GOT3 (cell line): ENCODE data around the gene FHIT.
"Not testable (repeated sequence)": the region's sequence is repeated elsewhere in the genome, so short reads cannot be mapped to it uniquely, and the experiment has no call there.

Experiments
- DNase-seq: peaks from one replicate; lab custom pipeline; 2025; ENCODE audit warnings: mixed read lengths; lab: John Stamatoyannopoulos, UW

Gene FHIT

GRCh38 chr3:61111825-61112224 is 139.4 kb downstream of the FHIT start:
- no peak for DNase-seq

- no peak for DNase-seq
Observed at GRCh38 chr3:61110576-61110975, 140.7 kb downstream of the FHIT start.

- no peak for DNase-seq
Observed at GRCh38 chr3:61108247-61109019, 142.8 kb downstream of the FHIT start.

- DNase-seq, result no peak
Observed at GRCh38 chr3:61094608-61095007, 156.6 kb downstream of the FHIT start.

DNA sequence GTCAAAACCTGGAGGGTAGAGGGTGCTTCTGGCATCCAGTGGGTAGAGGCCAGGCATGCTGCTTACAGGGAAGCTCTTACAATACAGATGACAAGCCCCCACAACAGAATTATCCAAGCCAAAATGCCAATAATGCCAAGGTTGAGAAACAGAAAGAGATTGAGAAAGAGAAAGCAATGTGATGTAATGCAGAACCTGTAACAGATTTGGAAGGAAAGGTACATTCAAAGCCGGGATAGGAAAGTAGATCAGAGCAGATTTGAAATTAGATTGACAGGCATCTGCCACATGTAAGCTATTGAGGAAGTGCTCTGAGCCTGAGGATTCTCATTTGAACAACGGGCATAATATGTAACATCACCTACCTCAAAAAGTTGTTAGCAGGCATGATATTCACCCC is 157.9 kb downstream of the FHIT start:
- DNase-seq, result no peak

- DNase-seq, result no peak
Observed at GRCh38 chr3:61092870-61093269, 158.4 kb downstream of the FHIT start.

DNA sequence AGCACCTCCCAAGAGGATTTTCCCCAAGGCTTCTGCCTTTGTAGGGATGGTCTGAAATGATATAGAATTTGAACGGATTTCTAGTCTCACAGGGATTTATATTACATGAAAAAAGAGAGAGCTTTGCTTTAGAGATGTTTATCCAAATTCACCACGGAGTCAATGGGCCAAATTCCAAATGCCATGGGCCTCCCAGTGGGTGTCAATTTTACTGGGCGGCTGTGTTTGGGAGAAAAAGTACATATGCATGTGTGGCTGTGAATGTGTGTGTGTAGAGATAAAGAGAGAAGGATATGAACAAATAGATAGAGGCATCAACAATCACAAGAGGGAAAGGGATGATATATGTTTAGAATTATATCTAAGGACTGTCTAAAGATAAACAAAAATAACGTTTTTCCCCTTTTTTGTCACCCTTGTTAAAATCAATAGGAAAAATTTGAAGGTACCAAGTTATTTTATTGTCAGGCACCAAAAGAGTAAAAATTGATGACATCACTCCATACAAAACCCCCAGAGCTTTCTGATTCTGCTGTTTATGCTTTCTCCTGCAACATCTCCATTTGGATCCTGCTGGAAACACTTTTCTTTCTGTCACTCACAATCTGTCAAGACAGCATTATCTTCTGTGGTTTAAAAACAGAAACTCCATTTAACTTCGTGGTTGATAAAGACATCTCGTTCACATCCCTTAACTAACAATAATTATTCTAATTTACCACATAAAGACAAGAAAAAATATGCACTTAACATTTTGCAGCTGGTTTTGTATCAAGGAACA is 160.7 kb downstream of the FHIT start:
- DNase-seq, result no peak

DNA sequence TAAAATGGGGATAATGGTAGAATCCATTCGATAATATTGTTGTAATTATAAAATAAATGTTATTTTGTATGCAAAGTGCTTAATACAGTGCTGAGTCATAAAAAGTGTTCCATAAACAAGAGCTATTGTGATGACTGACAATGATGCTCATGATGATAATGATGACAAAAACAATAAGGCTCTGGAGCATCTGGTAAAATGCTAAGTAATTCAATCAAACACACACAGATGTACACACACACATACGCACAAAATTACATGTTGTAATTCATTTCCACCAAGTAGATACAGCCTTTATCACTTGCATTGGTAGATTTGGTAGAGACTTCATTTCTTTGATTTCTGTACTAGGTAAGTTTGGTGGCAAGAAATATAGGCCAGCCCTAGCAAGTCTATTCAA is 163.8 kb downstream of the FHIT start:
- no peak for DNase-seq

GRCh38 chr3:61081554-61081953 is 169.7 kb downstream of the FHIT start:
- DNase-seq, result no peak

DNA sequence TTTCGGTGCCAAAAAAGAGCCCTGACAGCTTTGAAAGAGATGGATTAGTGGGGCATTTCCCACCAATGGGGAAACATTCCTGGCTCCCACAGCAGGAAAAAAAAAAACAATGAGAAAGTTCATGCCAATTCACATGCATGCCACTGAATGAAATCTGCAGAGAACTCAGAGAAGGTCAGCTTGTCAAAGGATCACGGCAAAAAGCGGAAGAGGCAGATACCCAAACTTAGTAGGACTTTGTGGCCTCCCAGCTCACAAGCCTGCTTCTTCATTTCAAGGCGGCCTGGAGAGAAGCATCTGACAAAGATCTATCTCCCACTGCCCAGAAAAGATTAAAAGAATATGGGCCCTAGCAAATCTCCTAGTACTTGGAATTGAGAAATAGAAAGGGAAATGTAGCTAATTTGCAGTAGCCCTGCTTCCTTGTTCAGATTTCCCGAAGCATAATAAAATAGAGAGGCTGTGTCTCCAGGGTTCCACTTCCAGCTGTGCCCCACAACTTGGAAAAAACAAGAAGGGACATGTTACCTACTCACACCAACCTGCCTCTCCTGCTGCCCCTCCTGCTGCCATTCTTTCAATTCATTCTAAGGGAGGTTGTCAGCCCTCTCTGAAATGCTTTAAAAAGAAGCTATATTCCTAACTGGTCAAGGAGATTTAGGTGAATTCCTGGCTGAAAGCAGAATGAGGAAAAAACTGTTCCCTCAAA is 170.4 kb downstream of the FHIT start:
- DNase-seq, result no peak

DNA sequence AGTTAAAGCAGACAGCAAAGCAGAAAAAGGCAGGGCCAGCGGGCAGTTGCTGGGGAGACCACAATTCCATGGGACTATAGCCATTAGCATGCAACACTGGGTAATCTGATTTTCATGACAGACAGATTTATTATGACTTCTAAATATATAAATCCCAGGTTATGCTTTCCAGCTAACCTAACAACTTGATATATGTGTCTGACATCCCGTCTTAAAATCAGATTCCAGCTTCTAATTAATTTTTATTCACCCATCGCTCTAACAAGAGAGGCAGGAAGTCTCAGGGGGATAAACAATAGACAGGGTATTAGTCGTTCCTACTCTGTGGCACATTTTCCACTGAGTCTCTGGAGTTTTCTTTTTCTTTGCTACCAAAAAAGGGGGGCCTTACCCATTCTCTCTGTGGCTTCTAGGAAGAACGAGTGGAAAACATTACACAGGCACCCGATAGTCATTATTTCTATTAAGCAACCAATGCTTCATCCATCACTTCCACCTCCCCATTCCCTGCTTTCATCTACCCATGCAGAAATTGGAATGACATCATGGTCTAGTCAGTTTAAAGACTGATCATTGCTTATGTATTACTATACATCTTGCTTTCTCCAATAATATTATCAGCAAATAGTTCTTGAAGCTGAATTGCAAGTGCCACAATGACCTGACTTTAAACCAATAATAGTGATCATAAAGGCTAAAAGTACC is 173.1 kb downstream of the FHIT start:
- DNase-seq, result no peak

DNA sequence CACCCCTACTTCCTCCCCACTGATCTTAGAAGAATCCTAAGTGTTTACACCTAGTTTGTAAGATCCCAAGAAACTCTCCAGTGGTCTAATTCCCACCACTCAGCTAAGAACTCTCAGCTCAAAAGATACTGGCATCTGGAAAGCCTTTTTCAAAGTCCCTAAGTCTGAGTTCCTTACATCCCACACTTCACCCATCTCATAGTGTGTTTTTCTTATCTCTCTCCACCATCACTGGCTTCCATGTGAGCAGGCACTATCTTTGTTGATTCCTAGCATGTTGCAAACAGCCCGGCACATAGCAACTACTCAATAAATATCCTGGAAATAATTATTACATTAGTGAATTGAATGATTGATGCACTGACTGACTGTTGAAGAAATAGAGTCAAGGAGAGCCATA is 173.7 kb downstream of the FHIT start:
- DNase-seq, result no peak

DNA sequence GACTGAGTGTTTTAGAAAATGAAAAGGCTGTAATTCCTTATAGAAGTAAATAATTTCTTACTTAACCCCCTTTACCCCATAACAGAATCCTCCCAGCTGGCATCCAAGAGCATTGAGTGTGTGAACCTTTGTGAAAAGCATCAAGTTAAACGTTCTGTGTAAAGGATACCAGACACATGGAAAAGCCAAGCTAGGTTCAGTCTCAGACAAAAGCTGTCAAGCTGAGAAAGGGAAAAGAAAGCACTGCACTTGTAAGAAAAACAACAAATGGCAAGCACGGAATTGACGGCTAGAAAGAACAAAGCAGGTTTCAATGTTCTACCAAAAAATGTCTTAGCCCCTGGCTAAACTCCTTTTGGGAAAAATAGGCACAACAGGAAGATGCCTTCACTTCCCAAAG is 176.5 kb downstream of the FHIT start:
- DNase-seq, result no peak

DNA sequence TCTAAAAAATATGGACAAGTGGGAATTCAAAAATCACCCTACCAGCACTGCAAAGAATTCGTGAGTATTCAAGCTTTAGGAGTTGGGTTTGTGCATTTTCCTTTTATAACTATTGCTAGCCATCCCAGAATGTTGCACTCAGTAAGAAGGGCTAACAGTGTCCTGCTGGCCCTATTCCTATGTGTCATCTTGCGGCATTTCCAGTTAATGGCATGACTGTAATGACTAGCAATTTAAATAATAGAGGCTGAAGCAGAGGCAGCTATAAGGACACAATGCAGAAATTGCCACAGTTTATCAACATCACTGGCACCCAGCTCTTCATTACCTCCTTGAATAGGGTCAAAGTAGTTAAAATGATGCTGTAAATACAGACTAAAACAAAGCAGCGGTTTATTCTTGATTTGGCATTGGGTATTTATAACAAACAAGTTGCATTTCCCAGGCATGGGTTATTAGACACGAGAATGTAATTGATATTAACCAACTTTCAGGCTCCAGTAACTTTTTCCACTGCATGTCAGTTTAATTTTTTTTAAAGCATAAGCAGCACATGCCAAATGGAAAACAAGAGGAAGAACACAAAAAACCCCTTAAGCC is 177.6 kb downstream of the FHIT start:
- no peak for DNase-seq

DNA sequence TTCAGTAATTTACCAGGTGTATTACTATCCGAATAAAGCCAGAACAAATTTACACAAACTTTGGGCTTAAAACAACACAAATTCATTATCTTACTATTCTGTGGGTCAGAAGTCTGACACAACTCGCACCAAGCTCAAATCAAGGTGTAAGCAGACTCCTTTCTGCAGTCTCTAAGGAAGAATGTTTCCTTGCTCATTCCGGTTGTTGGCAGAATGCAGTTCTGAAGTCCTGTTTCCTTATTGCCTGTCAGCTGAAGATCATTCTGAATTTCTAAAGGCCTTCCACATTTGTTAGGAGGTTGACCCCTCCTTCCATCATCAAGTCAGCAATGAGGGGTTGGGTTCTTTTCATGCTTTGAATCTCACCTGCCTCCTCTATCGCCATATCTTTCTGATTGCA is 183.2 kb downstream of the FHIT start:
- no peak for DNase-seq

- DNase-seq, result no peak
Observed at GRCh38 chr3:61066800-61067199, 184.5 kb downstream of the FHIT start.

DNA sequence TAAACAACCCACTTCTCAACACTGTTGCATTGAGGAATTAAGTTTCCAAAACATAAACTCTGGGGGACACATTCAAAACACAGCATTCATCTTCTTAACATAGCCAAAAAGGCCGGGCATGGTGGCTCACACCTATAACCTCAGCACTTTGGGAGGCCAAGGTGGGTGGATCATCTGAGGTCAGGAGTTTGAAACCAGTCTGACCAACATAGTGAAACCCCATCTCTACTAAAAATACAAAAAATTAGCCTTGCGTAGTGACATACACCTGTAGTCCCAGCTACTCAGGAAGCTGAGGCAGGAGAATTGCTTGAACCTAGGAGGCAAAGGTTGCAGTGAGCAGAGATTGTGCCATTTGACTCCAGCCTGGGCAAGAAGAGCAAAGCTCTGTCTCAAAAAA is 185.0 kb downstream of the FHIT start:
- not testable (repeated sequence) for DNase-seq

DNA sequence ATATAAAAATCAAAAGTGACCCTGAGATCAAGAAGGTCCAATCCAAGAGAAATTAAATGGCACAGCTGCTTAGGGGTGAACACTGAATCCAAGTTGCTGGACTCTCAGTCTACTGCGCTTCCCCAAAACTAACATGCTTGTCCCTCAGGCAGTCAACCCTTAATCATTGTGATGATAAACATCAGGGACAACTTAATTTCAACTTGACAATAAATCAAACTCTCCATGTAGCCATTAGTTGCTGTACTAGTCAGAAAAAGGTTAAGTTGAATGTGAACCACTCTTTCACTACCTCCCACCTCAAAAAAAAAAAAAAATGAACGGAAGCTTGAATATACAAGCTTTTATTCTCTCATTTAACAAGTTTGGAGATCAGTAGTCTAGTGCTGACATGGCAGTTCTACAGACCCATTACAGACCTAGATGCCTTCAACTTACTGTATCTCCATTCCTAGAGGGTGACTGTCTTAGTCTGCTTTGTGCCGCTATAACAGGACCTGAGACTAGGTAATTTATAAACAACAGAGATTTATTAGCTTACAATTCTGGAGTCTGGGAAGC is 185.7 kb downstream of the FHIT start:
- no peak for DNase-seq

DNA sequence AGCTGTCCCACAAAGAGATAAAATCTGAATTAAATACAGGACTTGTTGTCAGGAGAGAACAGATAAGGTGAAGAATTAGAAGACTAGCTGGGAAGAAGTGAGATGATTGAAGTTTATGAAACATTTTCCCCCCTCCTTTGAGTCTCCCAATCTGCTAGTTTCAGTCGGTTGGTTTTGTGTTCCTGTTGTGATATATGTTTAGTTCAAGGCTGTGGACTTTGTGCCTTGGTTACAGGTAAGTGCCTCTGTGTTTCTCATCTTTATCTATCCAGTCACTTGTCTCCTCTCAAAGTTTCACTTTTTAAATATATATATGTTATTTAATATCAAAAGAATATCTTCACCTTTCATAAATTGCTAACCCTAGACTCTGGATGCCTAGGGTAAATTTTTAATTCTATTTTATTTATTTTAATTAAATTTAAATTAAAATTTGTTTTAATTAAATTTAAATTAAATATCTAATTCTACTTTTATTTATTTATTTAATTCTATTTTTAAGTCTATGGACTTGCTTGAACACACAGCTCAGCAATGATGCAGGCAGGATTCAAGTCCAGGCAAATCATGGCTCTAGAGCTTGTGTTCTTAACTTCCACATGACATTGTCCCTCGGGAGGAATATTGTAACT is 190.0 kb downstream of the FHIT start:
- DNase-seq, result no peak

DNA sequence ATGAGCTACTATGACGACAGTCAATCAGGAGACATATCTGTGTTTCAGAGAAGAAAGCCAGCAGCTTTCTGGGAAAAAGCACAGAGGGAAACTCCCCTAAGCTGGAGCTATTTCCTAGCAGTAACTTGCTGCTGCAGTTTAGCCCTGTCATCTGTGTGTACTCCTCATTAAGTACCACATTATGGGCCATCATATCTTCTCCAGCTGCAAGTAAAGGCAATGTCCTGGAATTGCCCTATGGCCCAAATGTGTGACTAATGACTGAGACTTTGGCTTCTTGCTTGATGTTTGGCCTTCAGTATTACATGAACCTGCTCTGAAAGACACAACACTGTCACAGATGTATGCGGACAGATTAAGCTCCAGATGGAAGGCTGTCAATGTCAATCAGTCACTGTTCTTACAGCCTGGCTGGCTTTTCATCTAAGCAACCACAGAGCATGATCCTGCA is 190.8 kb downstream of the FHIT start:
- DNase-seq, result no peak

- no peak for DNase-seq
Observed at GRCh38 chr3:61058836-61059235, 192.4 kb downstream of the FHIT start.
